Left renal pelvis (tissue), 4 donors: ENCODE results near the gene CLCN7. TPM values are rescaled to one million over a fixed set of nuclear protein-coding genes. Genes with fewer than 3 reads are reported as not detected.
A peak's percentile ranks its signal among the peaks of the same experiment; 100 is the strongest.

Source experiments
- DNase-seq, 4 donors: peaks; one replicate each; pipeline ENCODE4 v3.0.0-alpha.2; 2013; ENCODE audit warnings: low read depth in 4 of 4, low spot score in 3 of 4
- polyA plus RNA-seq, 4 donors: library from polyadenylated mRNA; unstranded; fragments of 120-200 nt; gene quantifications; one replicate each; pipeline ENCODE4 v1.2.1, GENCODE V29; 2013; ENCODE audit not compliant: insufficient read length in 4 of 4

The CLCN7 gene
- polyA plus RNA-seq, 4 donors, result 38.3 to 68.6 (median 47.1) TPM

GRCh38 chr16:1503110-1503955, 28.5 kb upstream of the CLCN7 start:
- DNase-seq, result no peak

DNA sequence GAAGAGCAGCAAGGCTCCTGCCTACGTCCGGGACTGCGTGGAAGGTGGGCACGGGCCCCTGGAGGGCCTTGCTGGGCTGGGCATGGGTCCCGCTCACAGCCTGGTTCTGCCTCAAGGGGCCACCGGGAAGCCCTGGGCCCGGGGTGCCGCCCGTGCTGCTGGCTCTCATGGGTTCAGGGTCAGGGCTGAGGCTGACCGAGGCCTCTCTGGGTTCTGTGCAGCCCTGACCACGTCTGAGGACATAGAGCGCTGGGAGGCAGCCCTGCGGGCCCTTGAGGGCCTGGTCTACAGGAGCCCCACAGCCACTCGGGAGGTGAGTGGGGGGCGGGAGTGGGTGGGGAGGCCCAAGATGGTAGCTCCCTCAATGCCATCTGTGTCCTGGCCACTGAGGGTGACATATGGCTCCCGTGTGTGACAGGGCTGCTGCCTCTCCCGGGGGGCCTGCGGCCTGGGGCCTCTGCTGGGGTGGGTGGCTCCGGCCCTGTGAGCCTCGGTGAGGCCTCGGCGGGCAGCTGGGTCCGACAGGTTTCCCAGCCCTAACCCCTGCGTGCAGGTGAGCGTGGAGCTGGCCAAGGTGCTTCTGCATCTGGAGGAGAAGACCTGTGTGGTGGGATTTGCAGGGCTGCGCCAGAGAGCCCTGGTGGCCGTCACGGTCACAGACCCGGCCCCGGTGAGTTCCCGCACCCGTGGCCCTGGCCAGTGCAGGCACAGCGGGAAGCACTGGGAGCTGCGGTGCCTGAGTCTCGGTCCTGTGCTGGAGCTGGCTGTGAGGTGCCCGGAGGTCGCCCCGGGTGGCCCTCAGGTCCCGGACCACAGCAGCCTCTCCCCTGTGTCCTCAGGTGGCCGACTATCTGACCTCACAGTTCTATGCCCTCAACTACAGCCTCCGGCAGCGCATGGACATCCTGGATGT, 27.5 kb upstream of the CLCN7 start:
- no peak for DNase-seq

- no peak for DNase-seq
Observed at GRCh38 chr16:1501630-1502029, 26.8 kb upstream of the CLCN7 start.

DNA sequence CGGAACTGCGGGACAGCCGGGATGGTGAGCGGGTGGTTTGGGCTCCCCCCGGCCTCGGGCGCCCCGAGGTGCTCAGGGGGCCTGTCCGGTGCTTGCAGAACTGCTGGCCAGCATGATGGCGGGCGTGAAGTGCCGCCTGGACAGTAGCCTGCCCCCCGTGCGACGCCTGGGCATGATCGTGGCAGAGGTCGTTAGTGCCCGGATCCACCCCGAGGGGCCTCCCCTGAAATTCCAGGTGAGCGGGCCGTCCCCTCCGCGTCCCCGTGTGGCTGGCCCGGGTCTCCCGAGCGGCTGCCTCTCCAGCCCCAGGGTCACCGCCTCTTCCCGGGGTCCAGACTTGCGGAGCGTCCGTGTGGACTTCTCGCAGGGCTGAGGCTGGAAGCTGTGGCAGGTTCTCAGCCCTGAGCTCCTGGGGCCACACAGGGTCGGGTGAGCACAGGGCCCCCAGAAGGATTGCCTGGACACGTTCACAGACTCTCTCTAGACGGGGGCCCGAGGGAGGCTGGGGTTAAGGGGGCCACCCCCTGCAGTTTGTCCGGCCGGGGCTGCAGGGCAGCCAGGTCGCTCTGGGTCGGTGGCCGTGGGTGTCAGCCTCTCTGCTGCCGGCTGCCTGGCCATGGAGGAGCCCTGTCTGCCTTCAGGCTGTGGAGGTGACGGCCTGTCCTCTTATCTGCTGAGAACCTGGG, 25.8 kb upstream of the CLCN7 start:
- no peak for DNase-seq

DNA sequence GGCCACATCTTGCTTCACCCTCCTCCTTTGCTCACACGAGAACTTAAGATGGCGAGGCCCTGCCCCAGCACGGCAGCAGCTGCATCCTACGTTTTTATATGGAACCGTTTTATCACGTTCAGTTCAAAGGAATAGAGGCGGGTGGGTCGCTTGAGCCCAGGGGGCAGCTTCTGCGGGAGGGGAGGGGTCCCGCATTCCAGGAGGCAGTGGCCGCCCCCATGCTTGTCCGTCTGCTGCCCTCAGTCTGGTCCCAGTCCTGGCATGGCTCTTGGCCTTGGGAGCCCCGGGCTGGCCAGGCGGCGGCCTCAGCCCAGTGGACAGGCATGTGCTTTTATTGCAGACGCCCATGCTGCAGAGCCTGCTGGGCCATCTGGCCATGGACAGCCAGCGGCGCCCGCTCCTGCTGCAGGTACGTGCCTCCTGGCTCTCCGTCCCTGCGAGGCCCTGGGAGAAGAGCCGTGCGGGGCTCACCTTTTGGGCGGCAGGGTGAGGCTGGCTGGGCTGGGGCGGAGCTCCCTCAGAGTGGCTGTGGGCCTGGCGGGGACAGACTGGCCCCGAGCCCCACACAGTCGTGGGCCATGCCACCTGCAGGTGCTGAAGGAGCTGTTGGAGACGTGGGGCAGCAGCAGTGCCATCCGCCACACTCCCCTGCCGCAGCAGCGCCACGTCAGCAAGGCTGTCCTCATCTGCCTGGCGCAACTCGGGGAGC, 25.1 kb upstream of the CLCN7 start:
- DNase-seq, result no peak

DNA sequence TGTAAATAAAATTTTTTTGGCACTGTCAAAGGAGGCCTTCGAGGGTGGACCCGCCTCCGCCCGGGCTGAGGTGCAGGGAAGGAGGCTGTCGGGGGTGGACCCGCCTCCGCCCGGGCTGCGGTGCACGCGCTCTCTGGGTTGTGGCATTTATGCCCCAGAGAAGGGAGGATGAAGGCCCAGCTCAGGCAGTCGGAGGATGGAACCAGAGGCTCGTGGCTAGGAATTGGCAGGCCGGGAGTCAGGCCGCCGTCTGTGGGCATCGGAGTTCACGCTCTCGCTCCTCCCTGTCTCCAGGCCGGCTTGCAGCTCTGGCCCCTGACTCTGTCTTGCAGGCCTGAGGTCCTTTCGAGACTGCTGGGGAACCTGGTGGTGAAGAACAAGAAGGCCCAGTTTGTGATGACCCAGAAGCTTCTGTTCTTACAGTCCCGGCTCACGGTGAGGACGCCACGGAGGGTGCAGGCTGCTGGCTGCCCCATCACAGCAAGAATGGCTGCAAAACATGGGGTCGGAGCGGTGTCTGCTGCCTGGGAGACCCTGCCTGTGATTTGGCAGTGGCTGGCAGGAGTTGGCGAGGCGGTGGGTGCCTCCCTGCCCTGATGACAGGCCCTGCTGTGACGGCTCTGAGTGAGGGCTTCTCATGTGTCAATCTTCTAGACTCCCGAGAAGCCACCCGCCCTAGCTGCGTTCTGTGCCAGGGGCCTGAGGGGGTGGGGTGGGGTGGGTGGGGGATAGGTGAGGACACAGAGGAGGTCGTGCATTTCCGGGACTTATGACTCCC, 24.3 kb upstream of the CLCN7 start:
- no peak for DNase-seq

GRCh38 chr16:1497014-1497598, 22.3 kb upstream of the CLCN7 start:
- DNase-seq, result no peak

DNA sequence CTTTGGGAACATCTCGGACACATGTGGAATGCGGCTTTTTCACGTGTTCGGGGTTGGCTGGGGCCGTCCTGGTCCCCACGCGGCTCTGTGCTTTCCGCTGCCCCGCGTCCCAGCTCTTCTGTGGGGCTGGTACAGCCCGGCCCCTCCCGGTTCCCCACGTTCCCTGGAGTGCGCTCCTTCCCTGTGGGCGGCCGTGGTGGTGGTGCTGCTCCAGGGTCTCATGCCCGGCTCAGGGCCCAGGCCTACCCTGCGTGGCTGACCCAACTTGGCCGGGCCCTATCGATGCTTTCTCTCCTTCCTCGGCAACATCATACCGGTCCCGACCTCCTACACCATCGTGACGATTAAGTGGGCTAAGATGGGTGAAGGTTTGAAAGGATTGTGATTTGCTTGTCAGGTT, 21.6 kb upstream of the CLCN7 start:
- DNase-seq, result no peak

DNA sequence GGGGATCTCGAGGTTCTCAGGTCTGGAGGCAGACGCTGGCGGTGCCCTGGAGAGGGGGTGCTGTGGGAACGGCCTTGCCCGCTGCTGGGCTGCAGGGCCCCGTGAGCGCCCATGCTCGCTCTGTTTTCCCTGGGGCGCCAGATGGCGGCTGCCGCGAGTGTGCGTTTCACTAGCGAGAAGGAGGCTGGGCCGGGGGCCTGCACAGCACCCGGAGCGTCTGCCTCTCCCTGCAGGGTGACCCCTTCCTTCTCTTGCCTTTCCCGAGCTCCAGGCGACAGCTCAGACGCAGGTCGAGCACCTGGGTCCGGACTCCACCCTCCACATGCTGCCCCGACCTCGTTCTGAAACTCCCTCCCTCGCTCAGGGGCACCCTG, 21.0 kb upstream of the CLCN7 start:
- no peak for DNase-seq

DNA sequence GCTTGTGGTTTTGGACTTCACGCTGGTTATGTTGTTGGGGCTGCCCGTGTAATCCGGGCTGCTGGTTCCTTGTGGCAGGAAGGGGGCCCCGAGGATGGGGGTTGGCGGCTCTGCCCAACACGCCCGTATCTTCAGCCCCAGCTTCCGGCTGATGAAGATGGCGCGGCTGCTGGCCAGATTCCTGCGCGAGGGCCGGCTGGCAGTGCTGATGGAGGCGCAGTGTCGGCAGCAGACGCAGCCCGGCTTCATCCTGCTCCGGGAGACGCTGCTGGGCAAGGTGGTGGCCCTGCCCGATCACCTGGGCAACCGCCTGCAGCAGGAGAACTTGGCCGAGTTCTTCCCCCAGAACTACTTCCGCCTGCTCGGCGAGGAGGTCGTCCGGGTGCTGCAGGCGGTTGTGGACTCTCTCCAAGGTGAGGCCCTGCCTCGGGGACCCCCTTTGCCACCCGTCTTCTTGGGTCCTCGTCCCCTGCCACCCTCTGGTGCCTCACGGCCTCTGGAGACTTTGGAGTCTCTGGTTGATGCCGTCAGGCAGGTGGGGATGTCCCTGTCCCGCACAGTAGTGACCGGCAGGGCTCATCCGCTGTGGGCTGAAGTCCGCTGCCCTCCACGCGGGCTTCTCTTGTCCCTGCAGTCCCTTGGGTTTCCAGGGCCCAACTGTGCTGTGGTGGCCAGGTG, 20.5 kb upstream of the CLCN7 start:
- no peak for DNase-seq

DNA sequence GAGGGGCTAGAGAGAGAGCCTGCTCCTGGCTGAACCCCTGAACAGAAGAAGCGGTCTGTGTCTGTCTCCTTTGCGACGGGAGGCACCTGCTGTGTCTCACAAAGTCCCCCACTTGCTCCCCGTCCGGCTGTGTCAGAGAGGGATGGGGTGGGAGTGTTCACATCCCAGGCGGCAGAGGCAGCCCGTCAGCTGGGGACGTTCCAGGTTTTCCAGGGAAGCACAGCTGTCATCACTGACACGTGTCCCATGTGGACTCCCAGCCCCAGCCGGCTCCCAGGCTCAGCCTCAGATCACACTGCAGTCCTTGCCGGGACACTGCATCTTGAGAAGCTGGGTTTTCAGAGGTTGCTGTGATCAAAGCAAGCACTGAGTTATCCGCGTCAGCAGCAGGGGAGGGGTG, 19.9 kb upstream of the CLCN7 start:
- DNase-seq, result no peak

GRCh38 chr16:1494129-1494640, 19.4 kb upstream of the CLCN7 start:
- no peak for DNase-seq

- DNase-seq, result no peak
Observed at GRCh38 chr16:1493746-1494094, 18.9 kb upstream of the CLCN7 start.

DNA sequence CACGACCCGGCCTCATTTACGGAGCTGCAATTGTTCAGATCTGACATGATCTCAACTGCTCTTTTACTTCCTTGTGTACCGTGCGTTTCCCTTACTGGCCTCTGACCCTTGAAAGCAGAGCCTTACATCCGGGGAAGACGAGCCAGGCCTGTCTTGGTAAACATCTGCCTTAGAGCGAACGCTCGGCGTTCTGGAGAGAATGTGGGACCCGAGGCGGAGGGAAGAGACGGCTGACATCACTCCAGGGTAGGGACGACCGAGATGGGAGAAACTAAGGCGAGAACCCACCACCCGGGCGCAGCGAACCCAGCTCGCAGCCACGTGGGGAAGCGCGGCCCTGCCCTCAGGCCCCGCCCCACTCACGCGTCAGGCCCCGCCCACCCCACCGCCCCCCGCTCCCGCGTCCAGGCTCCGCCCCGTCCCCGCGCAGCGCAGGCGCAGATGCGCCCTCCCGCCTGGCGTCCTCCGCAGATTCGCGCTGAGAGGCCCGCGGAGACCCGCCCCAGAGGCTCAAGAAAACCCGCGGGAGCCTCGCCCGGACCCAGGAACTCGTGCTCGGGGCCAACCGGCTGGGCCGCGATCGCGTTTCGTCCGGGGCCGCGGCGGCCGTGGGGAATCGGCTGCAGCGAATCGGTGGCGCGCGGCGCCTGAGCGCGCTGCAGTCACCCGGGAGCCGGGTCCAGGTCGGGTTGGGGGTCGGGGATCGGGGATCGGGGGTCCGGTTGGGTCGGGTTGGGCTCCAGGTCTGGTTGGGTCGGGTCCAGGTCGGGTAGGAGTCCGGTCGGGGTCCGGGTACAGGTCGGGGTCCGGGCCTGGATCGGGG, 18.3 kb upstream of the CLCN7 start, which contains the start of gene TELO2:
TSS of gene TELO2 (plus strand) at position 438 of the 823 bp plus-strand sequence. CDS start 922 bp downstream, outside the sequence.
- peak; percentile 57 to 73 (median 66) for DNase-seq

DNA sequence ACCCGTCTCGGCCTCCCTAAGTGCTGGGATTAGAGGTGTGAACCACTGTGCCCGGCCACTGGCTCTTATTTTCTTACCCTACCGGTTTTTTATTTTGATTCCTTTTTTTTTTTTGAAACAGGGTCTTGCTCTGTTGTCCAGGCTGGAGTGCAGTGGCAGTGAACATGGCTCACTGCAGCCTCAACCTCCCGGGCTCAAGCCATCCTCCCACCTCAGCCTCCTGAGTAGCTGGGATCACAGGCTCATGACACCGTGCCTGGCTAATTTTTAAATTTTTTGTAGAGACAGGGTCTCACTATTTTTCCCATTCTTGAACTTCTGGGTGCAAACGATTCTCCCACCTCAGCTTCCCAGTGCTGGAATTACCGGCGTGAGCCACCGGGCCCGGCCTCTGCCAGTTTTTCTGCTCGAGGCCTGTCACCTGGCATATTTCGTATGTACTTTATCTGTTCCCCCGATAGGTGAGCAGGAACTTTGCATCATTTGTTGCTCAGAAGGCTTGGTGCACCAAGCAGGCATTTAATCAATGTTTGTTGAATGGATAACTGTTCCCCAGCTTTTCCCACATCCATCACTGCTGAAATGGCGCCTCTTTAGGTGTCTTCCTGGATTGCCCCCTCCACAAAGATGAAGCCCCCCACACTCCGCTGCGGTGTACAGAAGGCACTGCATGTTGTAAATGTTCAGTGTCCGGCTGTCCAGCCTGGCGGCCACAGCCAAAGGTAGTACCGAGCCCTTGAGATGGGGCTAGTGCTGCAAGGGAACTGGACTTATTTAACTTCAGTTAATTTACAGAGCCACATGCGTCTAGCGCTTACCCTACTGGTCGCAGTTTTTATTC, 17.5 kb upstream of the CLCN7 start:
- DNase-seq, result no peak

DNA sequence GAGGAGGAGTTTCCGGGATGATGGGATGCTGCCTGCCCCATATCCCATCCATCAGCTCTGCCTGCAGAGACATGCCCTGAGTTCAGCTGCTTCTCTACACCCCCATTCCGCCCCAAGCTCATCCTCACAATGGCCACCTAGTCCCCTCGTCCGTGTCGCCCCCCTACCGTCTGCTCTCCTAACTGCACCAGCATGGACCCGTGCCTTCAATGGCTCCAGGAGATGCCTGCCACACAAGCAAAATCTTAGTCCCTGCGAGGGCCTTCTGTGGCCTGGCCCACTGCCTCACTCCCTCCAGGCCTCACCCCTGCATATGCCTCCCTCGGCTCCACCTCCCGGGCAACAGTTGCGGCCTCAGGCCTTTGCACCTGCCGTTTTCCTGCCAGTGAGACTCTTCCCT, 16.5 kb upstream of the CLCN7 start:
- DNase-seq, result no peak

DNA sequence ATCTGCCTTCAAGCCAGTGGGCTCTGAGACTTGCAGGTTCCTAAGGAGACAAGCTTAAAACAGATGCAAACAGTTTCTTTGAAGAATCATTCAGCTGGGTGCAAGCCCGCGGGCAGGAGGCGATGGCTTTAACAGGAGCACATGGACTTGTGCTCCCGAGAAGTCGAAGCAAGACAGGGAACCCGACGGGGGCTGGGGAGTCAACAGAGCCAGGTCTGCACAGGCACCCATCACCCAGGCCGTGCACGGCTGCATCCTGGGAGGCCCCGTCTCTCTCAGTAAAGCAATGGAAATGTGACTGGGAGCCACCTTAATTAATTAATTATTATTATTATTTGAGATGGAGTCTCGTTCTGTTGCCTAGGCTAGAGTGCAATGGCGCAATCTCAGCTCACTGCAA, 14.2 kb upstream of the CLCN7 start:
- no peak for DNase-seq
